GM12864 (cell line): ENCODE data around the gene FIGN.

Experiments used
- DNase-seq: peaks from one replicate; pipeline ENCODE4 v3.0.0-alpha.2; 2011; ENCODE audit warnings: low read depth
- H3K4me3 ChIP-seq: 2 replicates; pipeline ENCODE4 v1.5.1; 2011; ENCODE audit warnings: mild to moderate bottlenecking, low read depth, low read length, control low read depth
- TF ChIP-seq, protein P1 (sequence below): IDR thresholded peaks from 2 replicates; pipeline ENCODE4 v1.5.1; 2011; ENCODE audit warnings: low read depth, mild to moderate bottlenecking, moderate library complexity, low read length, control low read depth, inconsistent platforms; ENCODE audit errors: missing control alignments

Gene FIGN, protein sequence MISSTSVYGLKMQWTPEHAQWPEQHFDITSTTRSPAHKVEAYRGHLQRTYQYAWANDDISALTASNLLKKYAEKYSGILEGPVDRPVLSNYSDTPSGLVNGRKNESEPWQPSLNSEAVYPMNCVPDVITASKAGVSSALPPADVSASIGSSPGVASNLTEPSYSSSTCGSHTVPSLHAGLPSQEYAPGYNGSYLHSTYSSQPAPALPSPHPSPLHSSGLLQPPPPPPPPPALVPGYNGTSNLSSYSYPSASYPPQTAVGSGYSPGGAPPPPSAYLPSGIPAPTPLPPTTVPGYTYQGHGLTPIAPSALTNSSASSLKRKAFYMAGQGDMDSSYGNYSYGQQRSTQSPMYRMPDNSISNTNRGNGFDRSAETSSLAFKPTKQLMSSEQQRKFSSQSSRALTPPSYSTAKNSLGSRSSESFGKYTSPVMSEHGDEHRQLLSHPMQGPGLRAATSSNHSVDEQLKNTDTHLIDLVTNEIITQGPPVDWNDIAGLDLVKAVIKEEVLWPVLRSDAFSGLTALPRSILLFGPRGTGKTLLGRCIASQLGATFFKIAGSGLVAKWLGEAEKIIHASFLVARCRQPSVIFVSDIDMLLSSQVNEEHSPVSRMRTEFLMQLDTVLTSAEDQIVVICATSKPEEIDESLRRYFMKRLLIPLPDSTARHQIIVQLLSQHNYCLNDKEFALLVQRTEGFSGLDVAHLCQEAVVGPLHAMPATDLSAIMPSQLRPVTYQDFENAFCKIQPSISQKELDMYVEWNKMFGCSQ

DNA sequence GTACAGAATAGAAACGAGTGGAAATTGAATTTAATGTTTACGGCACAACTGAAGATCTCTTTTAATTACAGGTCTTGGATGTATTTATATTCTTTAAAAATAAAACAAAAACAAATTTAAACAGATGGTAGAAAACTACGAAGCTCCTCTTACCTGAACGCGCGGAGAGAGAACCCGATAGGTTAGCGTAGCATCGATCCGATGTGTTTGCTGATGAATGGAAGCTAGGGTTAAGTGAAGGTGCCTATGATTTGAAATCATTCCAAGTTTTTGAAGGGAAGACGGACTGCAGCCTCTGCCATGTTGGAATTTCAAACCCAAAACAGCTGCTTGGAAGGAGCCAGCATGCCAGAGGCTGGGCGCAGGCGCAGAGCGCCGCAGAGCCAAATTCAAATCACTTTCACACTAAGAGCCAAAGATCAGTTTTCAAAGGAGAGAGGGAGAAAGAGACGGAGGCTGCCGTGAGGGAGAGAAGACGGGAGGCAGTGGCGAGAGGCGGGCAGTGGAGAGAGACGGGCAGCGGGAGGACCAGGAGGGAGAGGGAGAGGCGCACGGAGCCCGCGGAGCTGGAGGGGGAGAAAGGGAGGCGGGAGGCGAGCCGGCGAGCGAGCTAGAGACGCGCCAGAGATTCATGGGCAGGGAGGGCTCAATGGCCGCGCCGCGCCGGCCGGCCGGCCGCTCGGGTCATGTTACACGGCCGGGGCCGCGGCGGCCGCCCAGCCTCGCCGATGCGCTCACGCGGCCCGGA, at the start of gene FIGN:
FIGN (minus strand) TSS at position 324 of the 748 bp plus-strand sequence. CDS start 1,081 bp downstream, outside the sequence.
- H3K4me3 ChIP-seq: no peak within 1 kb of the TSS
- DNase-seq: no peak
- TF ChIP-seq, protein P1, sequence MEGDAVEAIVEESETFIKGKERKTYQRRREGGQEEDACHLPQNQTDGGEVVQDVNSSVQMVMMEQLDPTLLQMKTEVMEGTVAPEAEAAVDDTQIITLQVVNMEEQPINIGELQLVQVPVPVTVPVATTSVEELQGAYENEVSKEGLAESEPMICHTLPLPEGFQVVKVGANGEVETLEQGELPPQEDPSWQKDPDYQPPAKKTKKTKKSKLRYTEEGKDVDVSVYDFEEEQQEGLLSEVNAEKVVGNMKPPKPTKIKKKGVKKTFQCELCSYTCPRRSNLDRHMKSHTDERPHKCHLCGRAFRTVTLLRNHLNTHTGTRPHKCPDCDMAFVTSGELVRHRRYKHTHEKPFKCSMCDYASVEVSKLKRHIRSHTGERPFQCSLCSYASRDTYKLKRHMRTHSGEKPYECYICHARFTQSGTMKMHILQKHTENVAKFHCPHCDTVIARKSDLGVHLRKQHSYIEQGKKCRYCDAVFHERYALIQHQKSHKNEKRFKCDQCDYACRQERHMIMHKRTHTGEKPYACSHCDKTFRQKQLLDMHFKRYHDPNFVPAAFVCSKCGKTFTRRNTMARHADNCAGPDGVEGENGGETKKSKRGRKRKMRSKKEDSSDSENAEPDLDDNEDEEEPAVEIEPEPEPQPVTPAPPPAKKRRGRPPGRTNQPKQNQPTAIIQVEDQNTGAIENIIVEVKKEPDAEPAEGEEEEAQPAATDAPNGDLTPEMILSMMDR: no peak

DNA sequence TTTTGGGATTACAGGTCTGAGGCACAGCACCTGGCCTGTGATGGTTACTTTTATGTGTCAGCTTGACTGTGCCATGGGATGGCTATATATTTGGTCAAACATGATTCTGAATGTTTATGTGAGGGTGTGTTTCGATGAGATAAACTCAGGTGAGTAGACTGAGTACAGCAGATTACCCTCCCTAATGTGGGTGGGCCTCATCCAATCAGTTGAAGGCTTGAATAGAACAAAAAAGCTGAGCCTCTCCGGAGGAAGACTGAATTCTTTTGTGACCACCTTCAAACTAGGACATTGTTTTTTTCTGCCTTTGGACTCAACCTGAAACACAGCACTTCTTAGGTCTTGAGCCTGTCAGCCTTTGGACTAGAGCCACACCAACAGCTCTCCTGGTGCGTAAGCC, 49.4 kb upstream of the FIGN start:
- no peak for DNase-seq
- TF ChIP-seq, protein P1: no peak
- H3K4me3 ChIP-seq: no peak overlapping the region

DNA sequence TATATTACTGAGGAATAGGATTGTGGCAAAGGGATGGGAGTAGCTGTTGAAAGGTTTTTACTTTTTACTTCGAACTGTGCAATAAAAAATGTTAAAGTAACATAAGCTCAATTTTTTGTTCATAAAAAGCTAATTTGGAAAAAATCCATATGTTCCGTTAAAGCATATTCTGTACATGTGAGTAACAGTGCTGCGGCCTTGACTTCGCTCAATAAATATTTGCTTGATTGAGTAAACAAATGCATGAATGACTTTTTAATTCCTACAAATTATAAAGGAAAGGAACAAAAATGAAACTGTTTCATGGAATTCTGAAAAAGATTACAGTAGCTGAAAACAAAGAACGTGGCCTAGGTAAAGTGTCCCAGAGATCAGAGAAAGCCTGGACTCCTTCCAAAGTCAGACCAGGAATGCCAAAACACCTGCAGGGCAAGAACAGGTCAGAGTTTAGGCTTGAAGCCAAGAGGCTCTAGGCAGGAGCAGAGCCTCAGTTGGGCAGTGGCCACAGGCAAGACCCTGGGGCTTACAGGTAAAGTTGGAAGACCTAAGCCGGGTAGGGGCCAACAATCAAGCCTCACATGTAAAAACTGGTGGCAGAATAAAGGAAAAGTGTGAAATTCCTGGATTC, 44.3 kb upstream of the FIGN start:
- no peak overlapping the region for H3K4me3 ChIP-seq
- DNase-seq: no peak
- TF ChIP-seq, protein P1: no peak

DNA sequence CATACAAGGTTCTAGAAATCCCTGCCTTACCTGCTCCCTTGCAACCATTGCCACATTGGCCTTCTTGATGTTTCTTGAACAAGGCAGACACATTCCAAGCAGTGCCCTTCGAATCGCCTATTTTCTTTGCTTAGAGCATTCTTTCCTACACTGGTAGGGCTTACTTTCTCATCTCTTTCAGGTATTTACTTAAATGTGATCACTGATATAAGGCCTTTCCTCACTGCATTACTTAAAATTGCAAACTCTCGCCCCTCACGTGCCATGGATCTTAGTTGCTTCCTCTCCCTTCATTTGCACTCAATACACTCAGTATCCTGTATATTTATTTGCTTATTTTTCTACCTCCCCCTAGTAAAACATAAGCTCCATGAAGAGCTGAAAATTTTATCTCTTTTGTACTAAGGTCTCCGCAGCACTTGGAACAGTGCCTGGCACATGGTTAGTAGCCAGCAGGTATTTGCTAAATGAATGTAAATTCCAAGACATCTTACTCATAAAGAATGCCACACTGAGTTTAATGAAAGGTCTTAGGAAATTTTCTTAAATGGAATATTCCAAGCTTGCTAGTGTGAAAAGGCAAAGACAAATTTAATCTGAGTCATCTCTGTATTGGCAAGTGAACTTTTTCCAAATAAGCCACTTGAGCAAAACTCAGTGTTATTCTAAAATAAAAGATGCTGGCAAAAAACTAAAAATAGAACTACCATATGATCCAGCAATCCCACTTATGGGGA, 42.4 kb upstream of the FIGN start:
- TF ChIP-seq, protein P1: no peak
- H3K4me3 ChIP-seq: no peak overlapping the region
- DNase-seq: no peak

DNA sequence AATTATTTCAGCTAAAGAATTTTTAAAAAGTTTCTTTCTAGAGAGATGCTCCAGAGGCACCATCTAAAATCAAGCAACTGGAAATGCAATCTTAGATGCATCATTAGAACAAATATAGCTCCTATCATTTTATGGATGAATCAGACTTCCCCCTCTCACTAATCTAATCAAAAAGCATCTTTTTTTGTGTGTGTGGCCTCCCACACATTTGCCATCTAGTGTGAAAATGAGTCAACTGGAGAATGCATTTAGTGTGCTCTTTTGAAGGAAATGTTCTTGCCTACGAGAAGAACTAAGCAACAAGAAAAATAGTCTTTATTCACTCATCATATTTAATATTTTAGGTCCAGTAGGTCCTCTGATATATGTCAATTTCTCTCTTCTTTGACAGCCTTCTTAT, 39.5 kb upstream of the FIGN start:
- H3K4me3 ChIP-seq: no peak overlapping the region
- no peak for DNase-seq
- TF ChIP-seq, protein P1: no peak

DNA sequence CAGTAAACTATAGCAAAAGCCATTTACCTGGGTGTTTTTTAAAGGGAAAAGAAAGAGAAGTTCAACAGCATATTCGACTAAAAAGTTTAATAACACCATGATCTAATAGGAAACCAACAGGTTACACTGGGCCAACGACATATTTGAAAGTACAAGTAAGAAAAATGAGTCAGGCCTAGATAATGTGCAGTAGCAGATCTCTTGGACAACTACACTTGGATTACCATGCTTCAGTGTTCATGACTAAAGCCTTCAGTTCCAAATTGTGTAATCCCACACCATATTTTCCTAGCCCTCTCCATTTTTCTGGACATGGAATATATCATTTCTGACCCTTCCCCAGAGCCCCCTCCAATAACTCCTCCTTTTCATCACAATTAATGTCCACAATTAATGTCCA, 39.1 kb upstream of the FIGN start:
- H3K4me3 ChIP-seq: no peak overlapping the region
- DNase-seq: no peak
- TF ChIP-seq, protein P1: no peak
